Measurements from ENCODE around the gene PPFIA1.
"Not testable (repeated sequence)": the region's sequence is repeated elsewhere in the genome, so short reads cannot be mapped to it uniquely, and the experiment has no call there.

PPFIA1 gene

GRCh38 chr11:70327717-70328116 lies 57.2 kb downstream of the PPFIA1 start:
- Histone ChIP-seq H3K36me3 (replicated peaks; ENCODE audit: insufficient read depth, low read length) (peaks cover 14% of the 10 kb centered on the region), H3K27ac (ENCODE audit: low read length) (no peak overlapping the region), H3K9me3 (replicated peaks; ENCODE audit: insufficient read depth, low read length) (no peaks in the 10 kb centered on the region), H3K4me3 (ENCODE audit: low read length) (no peak overlapping the region), H3K27me3 (replicated peaks; ENCODE audit: insufficient read depth, low read length) (no peaks in the 10 kb centered on the region), H3F3A (ENCODE audit: insufficient read depth, low read length) (no peaks in the 10 kb centered on the region), H4K20me1 (ENCODE audit: insufficient read depth, low read length) (no peaks in the 10 kb centered on the region), H2AFZ (ENCODE audit: low read length) (no peak overlapping the region), H3K4me1 (ENCODE audit: low read length) (no peaks in the 10 kb centered on the region), H3K79me2 (ENCODE audit: low read length) (no peaks in the 10 kb centered on the region), H3K9me2 (replicated peaks; ENCODE audit: insufficient read depth, low read length) (no peaks in the 10 kb centered on the region), H3K9ac (ENCODE audit: low read length) (no peak overlapping the region), H3K4me2 (ENCODE audit: low read depth, low read length) (no peak overlapping the region)
- TF ChIP-seq, protein P1, sequence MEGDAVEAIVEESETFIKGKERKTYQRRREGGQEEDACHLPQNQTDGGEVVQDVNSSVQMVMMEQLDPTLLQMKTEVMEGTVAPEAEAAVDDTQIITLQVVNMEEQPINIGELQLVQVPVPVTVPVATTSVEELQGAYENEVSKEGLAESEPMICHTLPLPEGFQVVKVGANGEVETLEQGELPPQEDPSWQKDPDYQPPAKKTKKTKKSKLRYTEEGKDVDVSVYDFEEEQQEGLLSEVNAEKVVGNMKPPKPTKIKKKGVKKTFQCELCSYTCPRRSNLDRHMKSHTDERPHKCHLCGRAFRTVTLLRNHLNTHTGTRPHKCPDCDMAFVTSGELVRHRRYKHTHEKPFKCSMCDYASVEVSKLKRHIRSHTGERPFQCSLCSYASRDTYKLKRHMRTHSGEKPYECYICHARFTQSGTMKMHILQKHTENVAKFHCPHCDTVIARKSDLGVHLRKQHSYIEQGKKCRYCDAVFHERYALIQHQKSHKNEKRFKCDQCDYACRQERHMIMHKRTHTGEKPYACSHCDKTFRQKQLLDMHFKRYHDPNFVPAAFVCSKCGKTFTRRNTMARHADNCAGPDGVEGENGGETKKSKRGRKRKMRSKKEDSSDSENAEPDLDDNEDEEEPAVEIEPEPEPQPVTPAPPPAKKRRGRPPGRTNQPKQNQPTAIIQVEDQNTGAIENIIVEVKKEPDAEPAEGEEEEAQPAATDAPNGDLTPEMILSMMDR (IDR thresholded peaks at IDR 0.05; ENCODE audit: low read length), result no peak
- no peak for TF ChIP-seq EZH2 (optimal IDR thresholded peaks at IDR 0.05; ENCODE audit: low read depth, low read length)
- no peak for TF ChIP-seq EZH2phosphoT487 (IDR thresholded peaks at IDR 0.05; ENCODE audit: low read length)
- DNase-seq, result no peak

DNA sequence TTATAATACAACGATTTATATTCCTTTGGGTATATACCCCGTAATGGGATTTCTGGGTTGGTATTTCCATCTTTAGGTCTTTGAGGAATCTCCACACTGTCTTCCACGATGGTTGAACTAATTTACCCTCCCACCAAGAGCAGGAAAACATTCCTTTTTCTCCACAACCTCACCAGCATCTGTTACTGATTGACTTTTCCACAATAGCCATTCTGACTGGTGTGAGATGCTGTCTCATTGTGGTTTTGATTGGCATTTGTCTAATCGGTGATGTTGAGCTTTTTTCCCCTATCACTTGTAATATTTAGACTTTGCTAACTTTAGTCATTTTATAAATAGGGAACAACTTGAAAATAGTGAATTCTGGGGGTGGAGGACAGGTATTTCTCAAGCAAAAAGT lies 58.1 kb downstream of the PPFIA1 start:
- H3K9ac ChIP-seq (ENCODE audit: low read length), result no peak overlapping the region
- H3K27me3 ChIP-seq (replicated peaks; ENCODE audit: insufficient read depth, low read length), result no peaks in the 10 kb centered on the region
- H4K20me1 ChIP-seq (ENCODE audit: insufficient read depth, low read length), result no peaks in the 10 kb centered on the region
- no peak overlapping the region for H3K4me3 ChIP-seq (ENCODE audit: low read length)
- TF ChIP-seq, protein P1 (IDR thresholded peaks at IDR 0.05; ENCODE audit: low read length), result no peak
- TF ChIP-seq EZH2 (optimal IDR thresholded peaks at IDR 0.05; ENCODE audit: low read depth, low read length) (no peak), EZH2phosphoT487 (IDR thresholded peaks at IDR 0.05; ENCODE audit: low read length) (no peak)
- H3K79me2 ChIP-seq (ENCODE audit: low read length), result no peaks in the 10 kb centered on the region
- no peaks in the 10 kb centered on the region for H3K9me3 ChIP-seq (replicated peaks; ENCODE audit: insufficient read depth, low read length)
- H3K9me2 ChIP-seq (replicated peaks; ENCODE audit: insufficient read depth, low read length), result no peaks in the 10 kb centered on the region
- no peak for DNase-seq
- no peak overlapping the region for H3K27ac ChIP-seq (ENCODE audit: low read length)
- no peak overlapping the region for H2AFZ ChIP-seq (ENCODE audit: low read length)
- H3K4me2 ChIP-seq (ENCODE audit: low read depth, low read length), result no peak overlapping the region
- peaks cover 14% of the 10 kb centered on the region for H3K36me3 ChIP-seq (replicated peaks; ENCODE audit: insufficient read depth, low read length)
- H3K4me1 ChIP-seq (ENCODE audit: low read length), result no peaks in the 10 kb centered on the region
- no peaks in the 10 kb centered on the region for H3F3A ChIP-seq (ENCODE audit: insufficient read depth, low read length)

DNA sequence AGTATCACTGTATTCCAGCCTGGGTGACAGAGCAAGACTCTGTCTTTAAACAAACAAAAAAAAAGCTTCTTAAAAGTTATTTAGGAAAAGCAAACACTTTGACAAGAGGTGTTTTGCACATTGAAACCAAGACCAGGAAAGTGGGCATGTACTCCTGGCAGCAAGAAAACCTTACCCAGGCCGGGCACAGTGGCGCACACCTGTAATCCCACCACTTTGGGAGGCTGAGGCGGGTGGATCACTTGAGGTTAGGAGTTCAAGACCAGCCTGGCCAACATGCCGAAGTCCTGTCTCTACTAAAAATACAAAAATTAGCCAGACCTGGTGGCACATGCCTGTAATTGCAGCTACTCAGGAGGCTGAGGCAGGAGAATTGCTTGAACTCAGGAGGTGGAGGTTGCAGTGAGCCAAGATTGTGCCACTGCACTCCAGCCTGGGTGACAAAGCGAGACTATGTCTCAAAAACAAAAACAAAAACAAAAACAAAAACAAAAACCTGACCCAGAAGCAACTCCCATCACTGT lies 60.9 kb downstream of the PPFIA1 start:
- H3F3A ChIP-seq (ENCODE audit: insufficient read depth, low read length); H3K4me2 ChIP-seq (ENCODE audit: low read depth, low read length); H3K4me3 ChIP-seq (ENCODE audit: low read length); H3K4me1 ChIP-seq (ENCODE audit: low read length); DNase-seq; H3K27ac ChIP-seq (ENCODE audit: low read length); H3K9ac ChIP-seq (ENCODE audit: low read length); H3K79me2 ChIP-seq (ENCODE audit: low read length); H3K27me3 ChIP-seq (replicated peaks; ENCODE audit: insufficient read depth, low read length); H2AFZ ChIP-seq (ENCODE audit: low read length); H4K20me1 ChIP-seq (ENCODE audit: insufficient read depth, low read length); H3K9me3 ChIP-seq (replicated peaks; ENCODE audit: insufficient read depth, low read length); H3K9me2 ChIP-seq (replicated peaks; ENCODE audit: insufficient read depth, low read length): not testable (repeated sequence)
- H3K36me3 ChIP-seq (replicated peaks; ENCODE audit: insufficient read depth, low read length), result peaks cover 11% of the 10 kb centered on the region

DNA sequence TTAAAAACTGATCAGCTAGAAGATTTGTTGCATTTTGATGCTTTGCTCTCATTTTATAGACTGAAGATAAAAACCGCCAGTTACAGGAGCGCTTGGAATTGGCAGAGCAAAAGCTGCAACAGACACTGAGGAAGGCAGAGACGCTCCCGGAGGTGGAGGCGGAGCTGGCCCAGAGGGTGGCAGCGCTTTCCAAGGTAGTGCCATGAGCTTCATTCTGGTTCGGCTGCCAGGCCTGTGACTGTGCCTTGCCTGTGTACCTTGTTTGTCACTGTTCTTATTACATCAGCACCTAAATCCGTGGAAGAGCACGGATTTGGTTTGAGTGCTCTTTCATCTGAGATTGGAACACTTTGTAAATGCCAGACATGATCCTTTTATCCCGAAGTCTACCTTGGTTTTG lies 61.4 kb downstream of the PPFIA1 start:
- no peaks in the 10 kb centered on the region for H3K79me2 ChIP-seq (ENCODE audit: low read length)
- no peak for DNase-seq
- H3K36me3 ChIP-seq (replicated peaks; ENCODE audit: insufficient read depth, low read length), result peaks cover 11% of the 10 kb centered on the region

More for the DNA sequence above, 61.4 kb downstream of the PPFIA1 start:
- Histone ChIP-seq H3K4me2 (ENCODE audit: low read depth, low read length) (no peak overlapping the region), H4K20me1 (ENCODE audit: insufficient read depth, low read length) (no peaks in the 10 kb centered on the region), H3K9me2 (replicated peaks; ENCODE audit: insufficient read depth, low read length) (no peaks in the 10 kb centered on the region), H3K9ac (ENCODE audit: low read length) (no peak overlapping the region), H3K27ac (ENCODE audit: low read length) (no peak overlapping the region), H3K4me1 (ENCODE audit: low read length) (no peaks in the 10 kb centered on the region), H3F3A (ENCODE audit: insufficient read depth, low read length) (no peaks in the 10 kb centered on the region), H3K4me3 (ENCODE audit: low read length) (no peak overlapping the region), H3K27me3 (replicated peaks; ENCODE audit: insufficient read depth, low read length) (no peaks in the 10 kb centered on the region), H3K9me3 (replicated peaks; ENCODE audit: insufficient read depth, low read length) (no peaks in the 10 kb centered on the region), H2AFZ (ENCODE audit: low read length) (no peak overlapping the region)
- TF ChIP-seq, protein P1 (IDR thresholded peaks at IDR 0.05; ENCODE audit: low read length), result no peak
- TF ChIP-seq EZH2phosphoT487 (IDR thresholded peaks at IDR 0.05; ENCODE audit: low read length) (no peak), EZH2 (optimal IDR thresholded peaks at IDR 0.05; ENCODE audit: low read depth, low read length) (no peak)

All from MM.1S (cell line).